Tibial artery (tissue), 4 donors: ENCODE results near the gene PDCD1LG2.

Source experiments
- DNase-seq, 2 donors: peaks; one replicate each; pipeline ENCODE4 v3.0.0-alpha.2; 2019
- H3K27ac ChIP-seq, 2 donors: fragments of 200-600 bp; sonication (generic) in 1 of 2; 1 replicate in 1 of 2; 2 replicates in 1 of 2; pipeline ENCODE4 v1.5.1; 2018 to 2019; ENCODE audit warnings: mild to moderate bottlenecking in 1 of 2
- H3K27me3 ChIP-seq, 2 donors: fragments of 200-600 bp; sonication (generic) in 1 of 2; one replicate each; pipeline versions ENCODE4 v1.5.1 to v1.6.0; 2016 to 2019
- H3K36me3 ChIP-seq, 3 donors: fragments of 200-600 bp; sonication (generic) in 2 of 3; one replicate each; pipeline ENCODE4 v1.5.1; 2016 to 2019; ENCODE audit warnings: mild to moderate bottlenecking in 2 of 3
- H3K4me1 ChIP-seq, 4 donors: fragments of 200-600 bp; sonication (generic) in 2 of 4; 1 replicate in 3 of 4; 2 replicates in 1 of 4; pipeline ENCODE4 v1.5.1; 2016 to 2019
- H3K4me3 ChIP-seq, 2 donors: fragments of 200-600 bp; sonication (generic) in 1 of 2; 1 replicate in 1 of 2; 2 replicates in 1 of 2; pipeline ENCODE4 v1.5.1; 2018 to 2019; ENCODE audit warnings: mild to moderate bottlenecking in 2 of 2
- H3K9me3 ChIP-seq, 3 donors: fragments of 200-600 bp; sonication (generic) in 1 of 3; one replicate each; pipeline ENCODE4 v1.5.1; 2016 to 2019
- CTCF ChIP-seq, 2 experiments: fragments of 200-600 bp in 1 of 2; fragments of 450-650 bp in 1 of 2; IDR thresholded peaks; one replicate each; pipeline ENCODE4 v1.5.1; 2017 to 2019; ENCODE audit warnings: antibody characterized with exemption in 2 of 2, mild to moderate bottlenecking in 1 of 2, moderate library complexity in 1 of 2
- intact Hi-C: fragments of 100-400 bp; cut with DNase I; formaldehyde crosslinking; loops from one replicate; pipeline ENCODE4 v1.15.0; 2023; ENCODE audit warnings: low total_unique reads

PDCD1LG2 gene

GRCh38 chr9:5543875-5544702 lies 33.8 kb downstream of the PDCD1LG2 start:
- no peak for TF ChIP-seq CTCF (IDR thresholded peaks at IDR 0.05)
- H3K27ac ChIP-seq, result no peak overlapping the region
- no peaks in the 10 kb centered on the region for H3K27me3 ChIP-seq
- intact Hi-C loops, result no loop called here
- H3K4me1 ChIP-seq, result peaks cover 0 to 4% (median 0%) of the 10 kb centered on the region in 4 donors
- no peak overlapping the region for H3K4me3 ChIP-seq
- H3K36me3 ChIP-seq, result peaks cover 0 to 3% (median 0%) of the 10 kb centered on the region in 3 donors
- no peaks in the 10 kb centered on the region for H3K9me3 ChIP-seq
- no peak for DNase-seq

- no peak overlapping the region for H3K27ac ChIP-seq
- H3K36me3 ChIP-seq, result no peaks in the 10 kb centered on the region
- no peaks in the 10 kb centered on the region for H3K9me3 ChIP-seq
- peaks cover 0 to 50% (median 14%) of the 10 kb centered on the region in 4 donors for H3K4me1 ChIP-seq
- TF ChIP-seq CTCF (IDR thresholded peaks at IDR 0.05), result no peak
- H3K27me3 ChIP-seq, result no peaks in the 10 kb centered on the region
- H3K4me3 ChIP-seq, result no peak overlapping the region
- no peak for DNase-seq
- intact Hi-C loops, result no loop called here
Observed at GRCh38 chr9:5549658-5550650, 39.6 kb downstream of the PDCD1LG2 start.

GRCh38 chr9:5551368-5552150 lies 41.2 kb downstream of the PDCD1LG2 start:
- Histone ChIP-seq H3K36me3 (no peaks in the 10 kb centered on the region), H3K4me1 (peaks cover 0 to 64% (median 21%) of the 10 kb centered on the region in 4 donors), H3K4me3 (no peak overlapping the region), H3K27me3 (no peaks in the 10 kb centered on the region), H3K27ac (no peak overlapping the region), H3K9me3 (no peaks in the 10 kb centered on the region)
- intact Hi-C loops, result no loop called here
- TF ChIP-seq CTCF (IDR thresholded peaks at IDR 0.05), result no peak
- no peak for DNase-seq

GRCh38 chr9:5552301-5552700 lies 42.0 kb downstream of the PDCD1LG2 start:
- DNase-seq, result no peak
- intact Hi-C loops, result no loop called here
- Histone ChIP-seq H3K9me3 (no peaks in the 10 kb centered on the region), H3K4me3 (no peak overlapping the region), H3K36me3 (no peaks in the 10 kb centered on the region), H3K27ac (peak overlapping the region in 1 of 2 donors; percentile 45), H3K27me3 (no peaks in the 10 kb centered on the region), H3K4me1 (peaks cover 0 to 72% (median 28%) of the 10 kb centered on the region in 4 donors)
- no peak for TF ChIP-seq CTCF (IDR thresholded peaks at IDR 0.05)

GRCh38 chr9:5553211-5553610 lies 42.9 kb downstream of the PDCD1LG2 start:
- Histone ChIP-seq H3K9me3 (no peaks in the 10 kb centered on the region), H3K4me1 (peaks cover 0 to 81% (median 33%) of the 10 kb centered on the region in 4 donors), H3K4me3 (no peak overlapping the region), H3K27ac (peak overlapping the region; percentile 11 to 45), H3K36me3 (no peaks in the 10 kb centered on the region), H3K27me3 (no peaks in the 10 kb centered on the region)
- intact Hi-C loops, result no loop called here
- DNase-seq, result no peak
- TF ChIP-seq CTCF (IDR thresholded peaks at IDR 0.05), result no peak
